GM12892 (cell line): ENCODE data around the gene USP14.

Experiments
- POLR2A ChIP-seq: IDR thresholded peaks from 2 replicates; pipeline ENCODE4 v1.6.1; 2011; ENCODE audit warnings: low read depth, low read length, control low read depth
- TAF1 ChIP-seq: IDR thresholded peaks from 2 replicates; pipeline ENCODE4 v1.6.1; 2011; ENCODE audit warnings: low read depth, mild to moderate bottlenecking, control low read depth, low read length, borderline replicate concordance

DNA sequence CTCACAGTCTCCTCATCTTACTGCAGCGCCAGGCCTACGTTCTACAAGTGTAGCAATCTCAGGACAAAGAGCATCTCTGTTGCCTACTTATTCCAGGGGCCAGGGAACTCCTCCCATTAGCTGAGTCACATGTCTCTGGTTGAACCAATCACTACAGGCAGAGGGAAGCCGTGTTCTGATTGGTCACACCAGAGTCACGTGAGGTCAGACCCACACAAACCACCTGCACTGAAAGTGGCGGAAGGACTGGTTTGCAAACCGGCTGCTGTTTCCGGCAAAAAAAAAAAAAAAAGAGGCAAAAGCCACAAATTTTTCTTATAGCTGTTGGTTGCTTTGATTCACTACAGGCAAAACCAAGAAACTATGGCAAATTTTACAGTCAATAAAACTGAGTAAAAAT, 21.9 kb upstream of the USP14 start:
- TF ChIP-seq POLR2A (no peak), TAF1 (no peak)
